ENCODE data around the gene RFX4.

GRCh38 chr12:106644335-106645073, 61.7 kb downstream of the RFX4 start:
- TF ChIP-seq CTCF (IDR thresholded peaks at IDR 0.05) (no peak), ZSCAN20 (CRISPR knock-in tag; IDR thresholded peaks at IDR 0.05) (no peak), POLR2AphosphoS2 (conservative IDR thresholded peaks at IDR 0.05; ENCODE audit: low read length) (no peak), ZFP36 (IDR thresholded peaks at IDR 0.05; ENCODE audit: borderline replicate concordance, partially characterized antibody) (no peak), TP53 (CRISPR knock-in tag; IDR thresholded peaks at IDR 0.05) (no peak), POLR2A (IDR thresholded peaks at IDR 0.05; ENCODE audit: low read length) (no peak), BCL3 (IDR thresholded peaks at IDR 0.05) (no peak), MAFK (IDR thresholded peaks at IDR 0.05; ENCODE audit: partially characterized antibody) (no peak), MAX (IDR thresholded peaks at IDR 0.05) (no peak), HDAC2 (IDR thresholded peaks at IDR 0.05) (no peak), CBX8 (IDR thresholded peaks at IDR 0.05) (no peak), EP300 (IDR thresholded peaks at IDR 0.05) (no peak), NPAS2 (CRISPR knock-in tag; IDR thresholded peaks at IDR 0.05; ENCODE audit: borderline replicate concordance) (no peak)
- TF ChIP-seq, protein P1, sequence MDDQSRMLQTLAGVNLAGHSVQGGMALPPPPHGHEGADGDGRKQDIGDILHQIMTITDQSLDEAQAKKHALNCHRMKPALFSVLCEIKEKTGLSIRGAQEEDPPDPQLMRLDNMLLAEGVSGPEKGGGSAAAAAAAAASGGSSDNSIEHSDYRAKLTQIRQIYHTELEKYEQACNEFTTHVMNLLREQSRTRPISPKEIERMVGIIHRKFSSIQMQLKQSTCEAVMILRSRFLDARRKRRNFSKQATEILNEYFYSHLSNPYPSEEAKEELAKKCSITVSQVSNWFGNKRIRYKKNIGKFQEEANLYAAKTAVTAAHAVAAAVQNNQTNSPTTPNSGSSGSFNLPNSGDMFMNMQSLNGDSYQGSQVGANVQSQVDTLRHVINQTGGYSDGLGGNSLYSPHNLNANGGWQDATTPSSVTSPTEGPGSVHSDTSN (IDR thresholded peaks at IDR 0.05), result no peak

Data from A549 (cell line).